Fibroblast of villous mesenchyme (primary cell): Measurements from ENCODE around the gene ITGA8. TPM values are rescaled to one million over a fixed set of nuclear protein-coding genes. Genes with fewer than 3 reads are reported as not detected.

Experiments used
- DNase-seq: peaks from one replicate; pipeline ENCODE4 v3.0.0-alpha.2; 2010; ENCODE audit warnings: low read depth
- H3K4me3 ChIP-seq: 2 replicates; pipeline ENCODE4 v1.5.1; 2011; ENCODE audit warnings: low read depth, mild to moderate bottlenecking, low read length
- CTCF ChIP-seq: IDR thresholded peaks from 2 replicates; pipeline ENCODE4 v1.5.1; 2012; ENCODE audit warnings: low read depth, mild to moderate bottlenecking, low read length; ENCODE audit not compliant: insufficient read depth
- total RNA-seq: library from RNA; depleted of rRNA; stranded (reverse); fragments of >200 nt; gene quantifications from 2 replicates; pipeline ENCODE4 v1.2.3, GENCODE V29; 2012

Gene ITGA8
- total RNA-seq, 1 donor = 1.3 TPM

GRCh38 chr10:15528859-15529239, 190.9 kb downstream of the ITGA8 start:
- no peak for DNase-seq
- TF ChIP-seq CTCF = no peak
- no peak overlapping the region for H3K4me3 ChIP-seq

GRCh38 chr10:15526754-15527153, 193.0 kb downstream of the ITGA8 start:
- no peak overlapping the region for H3K4me3 ChIP-seq
- DNase-seq = no peak
- TF ChIP-seq CTCF = no peak

GRCh38 chr10:15521328-15521903, 198.3 kb downstream of the ITGA8 start:
- H3K4me3 ChIP-seq = no peak overlapping the region
- no peak for TF ChIP-seq CTCF
- DNase-seq = no peak

GRCh38 chr10:15518250-15518649, 201.5 kb downstream of the ITGA8 start:
- peak; percentile 19 for DNase-seq
- no peak for TF ChIP-seq CTCF
- H3K4me3 ChIP-seq = no peak overlapping the region

GRCh38 chr10:15516256-15517085, 203.3 kb downstream of the ITGA8 start:
- no peak for DNase-seq
- no peak for TF ChIP-seq CTCF
- no peak overlapping the region for H3K4me3 ChIP-seq

GRCh38 chr10:15515202-15515601, 204.5 kb downstream of the ITGA8 start:
- peak; percentile 17 for DNase-seq
- TF ChIP-seq CTCF = no peak
- no peak overlapping the region for H3K4me3 ChIP-seq
